ENCODE measurements around the gene ETV7.

Gene ETV7

DNA sequence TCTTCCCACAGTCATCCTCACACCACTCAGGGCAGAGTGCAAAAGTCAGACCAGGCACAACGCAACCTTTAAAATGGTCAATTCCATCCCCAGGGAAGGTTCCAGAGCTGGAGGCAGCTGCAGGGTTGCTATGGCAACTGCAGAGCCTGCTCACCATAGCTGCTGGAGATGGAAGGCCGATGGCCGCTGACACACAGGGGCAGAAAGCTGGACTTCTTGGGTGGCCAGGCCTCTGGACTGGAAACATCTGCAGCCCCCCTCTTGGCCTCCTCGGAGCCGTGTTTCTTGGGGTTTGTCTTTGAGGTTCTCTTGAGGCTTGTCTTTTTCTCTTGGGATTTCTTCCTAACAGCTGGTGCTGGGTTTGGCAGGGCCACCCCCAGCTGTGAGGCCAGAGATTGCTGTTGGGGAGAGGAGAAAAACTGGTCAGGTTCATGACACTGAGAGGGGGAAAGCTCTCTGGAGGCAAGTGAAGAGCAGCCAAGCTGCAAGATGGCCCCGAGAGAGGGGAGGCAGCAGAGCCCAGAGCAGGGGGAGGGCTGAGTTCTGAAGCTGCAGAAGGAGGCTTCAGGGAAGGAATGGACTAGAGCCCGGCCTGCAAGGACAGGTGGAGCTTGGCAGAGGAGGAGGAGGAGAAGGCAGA is 61.0 kb downstream of the ETV7 start:
- H3K4me1 ChIP-seq (ENCODE audit: insufficient read depth, low read length) = peaks cover 11% of the 10 kb centered on the region; the same call in 1 of the 2 replicates
- H3K27me3 ChIP-seq (ENCODE audit: insufficient read depth, low read length) = no peaks in the 10 kb centered on the region
- H3K36me3 ChIP-seq (ENCODE audit: insufficient read depth, low read depth, low read length) = no peaks in the 10 kb centered on the region
- H3K27ac ChIP-seq (ENCODE audit: low read length) = no peak overlapping the region
- H3K4me3 ChIP-seq (ENCODE audit: low read length) = no peak overlapping the region
- H3K9me3 ChIP-seq (ENCODE audit: insufficient read depth, low read depth, low read length) = no peaks in the 10 kb centered on the region
- no peak overlapping the region for H3K9ac ChIP-seq (ENCODE audit: low read depth, low read length)

DNA sequence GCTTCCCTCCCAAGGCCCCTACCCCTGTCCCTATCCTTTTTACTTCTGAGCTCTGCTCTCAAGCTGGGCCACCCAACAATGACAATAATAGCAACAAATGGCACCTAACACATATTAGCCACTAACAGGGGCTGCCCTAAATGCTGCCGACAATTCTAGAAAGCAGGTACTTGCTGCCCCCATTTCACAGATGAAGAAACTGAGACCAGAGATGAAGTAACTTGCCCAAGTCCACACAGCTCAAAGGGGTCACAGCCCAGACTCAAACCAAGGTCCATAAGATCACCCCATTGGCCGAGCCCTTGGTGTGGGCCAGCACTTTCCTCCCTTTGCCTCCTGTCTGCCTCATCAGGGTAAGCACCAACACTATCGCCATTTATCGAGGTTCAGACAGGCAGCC is 62.8 kb downstream of the ETV7 start:
- no peaks in the 10 kb centered on the region for H3K9me3 ChIP-seq (ENCODE audit: insufficient read depth, low read depth, low read length)
- H3K4me3 ChIP-seq (ENCODE audit: low read length) = no peak overlapping the region
- H3K27me3 ChIP-seq (ENCODE audit: insufficient read depth, low read length) = no peaks in the 10 kb centered on the region
- H3K36me3 ChIP-seq (ENCODE audit: insufficient read depth, low read depth, low read length) = no peaks in the 10 kb centered on the region
- peaks cover 9% of the 10 kb centered on the region; the same call in 1 of the 2 replicates for H3K4me1 ChIP-seq (ENCODE audit: insufficient read depth, low read length)
- no peak overlapping the region for H3K9ac ChIP-seq (ENCODE audit: low read depth, low read length)
- H3K27ac ChIP-seq (ENCODE audit: low read length) = no peak overlapping the region

DNA sequence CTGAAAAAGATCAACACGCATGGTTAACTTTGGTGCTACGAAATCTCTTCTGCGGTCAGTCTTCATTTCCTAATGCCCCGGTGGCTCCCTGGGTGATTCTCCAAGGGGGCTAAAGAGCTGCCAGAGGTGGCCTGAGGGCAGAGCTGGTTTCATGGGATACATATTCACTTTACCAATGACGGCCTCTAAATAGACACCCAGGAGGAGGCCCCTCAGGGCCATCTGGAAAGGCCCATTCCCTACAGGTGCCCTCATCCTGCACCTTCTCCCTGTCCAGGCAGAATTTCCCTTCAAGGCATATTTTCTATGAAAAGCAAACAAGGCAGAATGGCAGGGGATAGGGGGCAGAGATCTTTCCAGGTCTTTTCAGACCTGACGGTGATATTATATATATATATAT is 63.3 kb downstream of the ETV7 start:
- Histone ChIP-seq H3K9me3 (ENCODE audit: insufficient read depth, low read depth, low read length) (no peaks in the 10 kb centered on the region), H3K36me3 (ENCODE audit: insufficient read depth, low read depth, low read length) (no peaks in the 10 kb centered on the region), H3K27me3 (ENCODE audit: insufficient read depth, low read length) (no peaks in the 10 kb centered on the region), H3K27ac (ENCODE audit: low read length) (no peak overlapping the region), H3K4me3 (ENCODE audit: low read length) (no peak overlapping the region), H3K9ac (ENCODE audit: low read depth, low read length) (no peak overlapping the region), H3K4me1 (ENCODE audit: insufficient read depth, low read length) (peaks cover 9% of the 10 kb centered on the region; the same call in 1 of the 2 replicates)

DNA sequence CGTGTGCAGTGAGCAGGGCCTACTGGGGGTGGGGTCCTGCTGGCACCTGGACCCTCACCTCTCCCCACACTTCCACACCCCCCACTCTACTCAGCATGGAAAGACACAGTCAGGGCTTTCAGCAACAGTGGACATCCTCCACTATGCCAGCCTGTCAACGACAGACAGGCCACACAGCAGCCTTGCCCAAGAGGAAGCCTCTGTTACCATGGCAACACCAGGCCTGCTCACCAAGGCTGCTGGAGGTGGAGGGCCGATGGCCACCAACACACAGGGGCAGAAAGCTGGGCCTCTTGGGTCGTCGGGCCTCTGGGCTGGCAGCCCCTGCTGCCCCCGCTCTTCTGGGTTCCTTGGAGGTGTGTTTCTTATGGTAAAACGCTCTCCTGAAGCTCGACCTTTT is 64.4 kb downstream of the ETV7 start:
- Histone ChIP-seq H3K27ac (ENCODE audit: low read length) (no peak overlapping the region), H3K9ac (ENCODE audit: low read depth, low read length) (no peak overlapping the region), H3K4me3 (ENCODE audit: low read length) (no peak overlapping the region), H3K9me3 (ENCODE audit: insufficient read depth, low read depth, low read length) (no peaks in the 10 kb centered on the region), H3K4me1 (ENCODE audit: insufficient read depth, low read length) (peaks cover 8% of the 10 kb centered on the region; the same call in 1 of the 2 replicates), H3K36me3 (ENCODE audit: insufficient read depth, low read depth, low read length) (no peaks in the 10 kb centered on the region), H3K27me3 (ENCODE audit: insufficient read depth, low read length) (no peaks in the 10 kb centered on the region)

DNA sequence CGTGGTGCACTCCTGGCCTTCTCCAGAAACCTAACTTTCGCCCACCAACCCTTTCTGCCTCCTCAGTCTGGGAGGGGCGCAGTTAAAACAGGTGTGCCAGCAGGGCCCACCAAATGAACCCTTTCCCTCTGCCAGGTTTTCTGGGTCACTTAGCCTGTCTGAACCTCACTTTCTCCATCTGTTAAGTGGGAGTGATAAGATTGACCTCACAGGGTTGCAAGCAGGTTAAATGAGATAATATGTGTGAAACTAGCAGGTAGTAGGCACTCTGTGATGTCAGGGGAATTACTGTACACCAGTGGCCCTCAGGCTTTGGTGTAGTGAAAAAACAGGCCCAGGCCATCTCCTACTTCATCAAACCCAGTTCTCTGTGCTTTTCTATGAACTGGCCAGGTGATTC is 64.9 kb downstream of the ETV7 start:
- Histone ChIP-seq H3K27ac (ENCODE audit: low read length) (no peak overlapping the region), H3K9ac (ENCODE audit: low read depth, low read length) (no peak overlapping the region), H3K9me3 (ENCODE audit: insufficient read depth, low read depth, low read length) (no peaks in the 10 kb centered on the region), H3K36me3 (ENCODE audit: insufficient read depth, low read depth, low read length) (no peaks in the 10 kb centered on the region), H3K4me1 (ENCODE audit: insufficient read depth, low read length) (peaks cover 6% of the 10 kb centered on the region; the same call in 1 of the 2 replicates), H3K4me3 (ENCODE audit: low read length) (no peak overlapping the region), H3K27me3 (ENCODE audit: insufficient read depth, low read length) (no peaks in the 10 kb centered on the region)

DNA sequence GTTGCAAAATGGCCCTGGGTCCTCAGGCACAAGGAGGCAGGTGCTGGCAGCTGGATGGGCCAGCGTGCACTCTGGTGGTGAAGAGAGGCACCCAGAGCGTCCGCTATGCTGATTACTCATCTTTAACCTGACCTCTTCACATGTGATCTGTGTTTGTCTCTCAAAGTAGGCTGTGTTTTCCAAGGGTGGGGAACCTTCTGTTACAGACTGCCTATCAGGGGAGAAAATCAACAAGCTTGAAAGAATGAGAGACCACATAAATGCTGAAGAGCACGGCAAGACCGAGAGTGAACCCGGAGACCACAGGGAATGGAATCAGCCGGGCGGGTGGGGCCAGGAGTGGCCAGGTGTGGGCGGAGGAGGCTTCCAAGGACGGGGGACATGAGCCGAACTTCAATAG is 67.0 kb downstream of the ETV7 start:
- Histone ChIP-seq H3K4me3 (ENCODE audit: low read length) (no peak overlapping the region), H3K36me3 (ENCODE audit: insufficient read depth, low read depth, low read length) (no peaks in the 10 kb centered on the region), H3K27ac (ENCODE audit: low read length) (no peak overlapping the region), H3K9ac (ENCODE audit: low read depth, low read length) (no peak overlapping the region), H3K9me3 (ENCODE audit: insufficient read depth, low read depth, low read length) (no peaks in the 10 kb centered on the region), H3K27me3 (ENCODE audit: insufficient read depth, low read length) (no peaks in the 10 kb centered on the region), H3K4me1 (ENCODE audit: insufficient read depth, low read length) (no peaks in the 10 kb centered on the region)

DNA sequence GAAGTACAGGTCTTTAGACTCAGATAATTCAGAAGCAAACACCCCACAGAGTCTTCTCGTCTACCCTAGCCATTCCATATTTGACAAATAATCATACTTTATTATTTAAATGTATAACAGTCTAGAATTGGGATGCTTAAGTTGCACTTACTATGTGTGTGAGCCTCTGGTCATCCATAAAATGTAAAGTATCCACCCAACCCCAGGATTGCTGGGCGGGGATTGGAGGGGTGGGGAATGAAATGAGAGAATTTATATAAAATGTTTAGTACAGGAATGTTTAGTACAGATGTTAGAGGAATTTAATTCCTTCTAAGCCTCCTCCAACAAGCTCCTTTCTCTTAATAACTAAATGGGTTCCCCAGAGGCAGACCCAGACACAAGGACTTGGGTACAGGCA is 67.6 kb downstream of the ETV7 start:
- Histone ChIP-seq H3K27me3 (ENCODE audit: insufficient read depth, low read length) (no peaks in the 10 kb centered on the region), H3K27ac (ENCODE audit: low read length) (no peak overlapping the region), H3K9ac (ENCODE audit: low read depth, low read length) (no peak overlapping the region), H3K4me3 (ENCODE audit: low read length) (no peak overlapping the region), H3K36me3 (ENCODE audit: insufficient read depth, low read depth, low read length) (no peaks in the 10 kb centered on the region), H3K9me3 (ENCODE audit: insufficient read depth, low read depth, low read length) (no peaks in the 10 kb centered on the region), H3K4me1 (ENCODE audit: insufficient read depth, low read length) (no peaks in the 10 kb centered on the region)

DNA sequence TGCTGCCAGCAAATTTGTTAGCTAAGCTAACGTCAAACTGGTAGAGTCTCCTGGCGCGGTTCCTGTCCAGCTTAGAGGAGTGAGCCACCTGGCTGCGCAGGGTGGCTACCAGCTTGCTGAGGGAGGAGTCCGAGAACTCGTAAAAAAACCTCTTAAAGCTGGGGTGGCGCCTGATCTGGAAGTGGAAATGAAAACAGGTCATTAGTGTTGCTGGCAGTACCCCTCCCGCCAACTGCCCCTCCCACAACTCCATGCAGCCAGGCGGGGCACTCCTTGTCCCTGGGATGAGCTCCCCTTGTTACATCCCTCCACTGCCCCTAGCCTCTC is 68.1 kb downstream of the ETV7 start:
- Histone ChIP-seq H3K36me3 (ENCODE audit: insufficient read depth, low read depth, low read length) (no peaks in the 10 kb centered on the region), H3K4me1 (ENCODE audit: insufficient read depth, low read length) (no peaks in the 10 kb centered on the region), H3K27ac (ENCODE audit: low read length) (no peak overlapping the region), H3K9me3 (ENCODE audit: insufficient read depth, low read depth, low read length) (no peaks in the 10 kb centered on the region), H3K9ac (ENCODE audit: low read depth, low read length) (no peak overlapping the region), H3K4me3 (ENCODE audit: low read length) (no peak overlapping the region), H3K27me3 (ENCODE audit: insufficient read depth, low read length) (no peaks in the 10 kb centered on the region)

DNA sequence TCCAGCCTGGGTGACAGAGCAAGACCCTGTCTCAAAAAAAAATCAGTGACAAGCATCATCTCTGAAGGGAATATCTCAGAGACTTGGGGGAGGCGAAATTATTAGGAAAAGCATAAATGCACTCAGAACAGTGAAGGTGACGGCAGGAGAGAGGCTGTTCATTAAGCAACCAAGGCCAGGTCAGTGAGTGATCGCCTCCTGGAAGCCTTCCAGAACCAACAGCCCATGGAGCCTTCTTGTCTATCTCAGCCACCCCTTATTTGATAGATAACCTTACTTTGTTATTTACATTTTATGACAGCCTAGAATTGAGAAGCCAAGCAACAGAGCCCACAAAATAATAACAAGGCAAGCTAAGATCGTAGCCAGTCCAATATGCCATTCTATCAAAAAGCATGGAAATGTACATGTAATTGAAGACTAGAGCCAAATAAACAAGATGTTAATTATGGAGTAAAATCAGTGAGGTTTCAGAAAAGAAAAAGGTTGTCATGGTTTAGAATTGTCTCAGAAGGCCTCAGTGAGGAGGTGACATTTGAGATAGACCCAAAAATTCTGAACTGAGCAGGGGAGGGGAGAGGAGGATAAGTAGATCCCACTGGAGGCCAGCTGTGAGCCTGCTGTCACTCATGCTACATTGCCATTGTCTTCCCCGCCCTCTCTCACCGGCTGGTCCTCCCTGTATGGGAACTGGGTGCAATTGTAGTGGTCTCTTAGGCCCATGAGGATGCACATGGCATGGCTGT is 68.6 kb downstream of the ETV7 start:
- no peak overlapping the region for H3K4me3 ChIP-seq (ENCODE audit: low read length)
- no peaks in the 10 kb centered on the region for H3K27me3 ChIP-seq (ENCODE audit: insufficient read depth, low read length)
- no peaks in the 10 kb centered on the region for H3K4me1 ChIP-seq (ENCODE audit: insufficient read depth, low read length)
- no peaks in the 10 kb centered on the region for H3K9me3 ChIP-seq (ENCODE audit: insufficient read depth, low read depth, low read length)
- no peak overlapping the region for H3K27ac ChIP-seq (ENCODE audit: low read length)
- H3K36me3 ChIP-seq (ENCODE audit: insufficient read depth, low read depth, low read length) = no peaks in the 10 kb centered on the region
- no peak overlapping the region for H3K9ac ChIP-seq (ENCODE audit: low read depth, low read length)

DNA sequence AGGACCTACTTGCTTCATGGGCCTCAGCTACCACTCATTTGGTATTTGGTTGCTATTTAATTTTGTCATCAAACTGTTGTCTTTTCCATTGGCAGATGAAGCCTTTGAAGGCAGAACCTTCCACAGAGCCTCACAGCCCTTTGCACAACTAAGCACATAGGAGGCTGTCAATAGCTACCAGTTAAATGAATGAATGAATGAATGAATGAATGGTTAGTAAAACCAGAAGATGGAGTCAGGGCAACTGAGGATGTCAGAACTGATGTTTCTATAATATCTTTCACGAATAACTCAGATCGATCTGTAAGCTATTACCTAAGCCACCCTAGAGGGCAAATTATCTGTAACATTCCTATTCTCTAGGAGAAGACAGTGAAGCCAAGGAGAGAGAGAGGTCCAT is 69.8 kb downstream of the ETV7 start:
- no peak overlapping the region for H3K4me3 ChIP-seq (ENCODE audit: low read length)
- H3K9me3 ChIP-seq (ENCODE audit: insufficient read depth, low read depth, low read length) = no peaks in the 10 kb centered on the region
- H3K4me1 ChIP-seq (ENCODE audit: insufficient read depth, low read length) = no peaks in the 10 kb centered on the region
- no peak overlapping the region for H3K9ac ChIP-seq (ENCODE audit: low read depth, low read length)
- H3K27ac ChIP-seq (ENCODE audit: low read length) = no peak overlapping the region
- H3K27me3 ChIP-seq (ENCODE audit: insufficient read depth, low read length) = no peaks in the 10 kb centered on the region
- H3K36me3 ChIP-seq (ENCODE audit: insufficient read depth, low read depth, low read length) = no peaks in the 10 kb centered on the region
